Cardiac muscle cell (in vitro differentiated cells and primary cell): Measurements from ENCODE around the gene ST6GALNAC1. TPM values are rescaled to one million over a fixed set of nuclear protein-coding genes. Genes with fewer than 3 reads are reported as not detected.

Experiments
- DNase-seq, 2 donors: peaks; one replicate each; pipeline versions ENCODE4 v3.0.0 to v3.0.0-alpha.2; 2010 to 2017; ENCODE audit warnings: low read depth in 1 of 2, low spot score in 1 of 2
- H3K27ac ChIP-seq: fragments of 200-600 bp; sonication (generic); 2 replicates; pipeline ENCODE4 v1.5.1; 2016
- H3K27me3 ChIP-seq: fragments of 200-600 bp; sonication (generic); 2 replicates; pipeline ENCODE4 v1.6.0; 2016; ENCODE audit warnings: control low read depth
- H3K36me3 ChIP-seq: fragments of 200-600 bp; sonication (generic); 2 replicates; pipeline ENCODE4 v1.5.1; 2016; ENCODE audit warnings: control low read depth
- H3K4me1 ChIP-seq: fragments of 200-600 bp; sonication (generic); 2 replicates; pipeline ENCODE4 v1.8.1; 2017; ENCODE audit warnings: low read depth, mild to moderate bottlenecking, mixed run types
- H3K4me3 ChIP-seq: fragments of 200-600 bp; sonication (generic); 2 replicates; pipeline ENCODE4 v1.5.1; 2016; ENCODE audit warnings: mild to moderate bottlenecking
- H3K9me3 ChIP-seq: fragments of 200-600 bp; sonication (generic); 2 replicates; pipeline ENCODE4 v1.5.1; 2017; ENCODE audit warnings: low read depth, mild to moderate bottlenecking, control low read depth
- CTCF ChIP-seq: IDR thresholded peaks from 2 replicates; pipeline ENCODE4 v1.5.1; 2012; ENCODE audit warnings: low read depth, mild to moderate bottlenecking, low read length
- polyA plus RNA-seq: library from polyadenylated mRNA; unstranded; fragments of >200 nt; fragmentation: Nextera tagmentation; extraction: Ambion mirVana; gene quantifications from 2 replicates; pipeline ENCODE4 v1.2.1, GENCODE V29; 2016
- total RNA-seq: library from RNA; depleted of rRNA; stranded (reverse); fragments of >200 nt; gene quantifications from 2 replicates; pipeline ENCODE4 v1.2.3, GENCODE V29; 2016

Gene ST6GALNAC1
- total and polyA plus RNA-seq, 2 experiments from 2014 or later = not detected

DNA sequence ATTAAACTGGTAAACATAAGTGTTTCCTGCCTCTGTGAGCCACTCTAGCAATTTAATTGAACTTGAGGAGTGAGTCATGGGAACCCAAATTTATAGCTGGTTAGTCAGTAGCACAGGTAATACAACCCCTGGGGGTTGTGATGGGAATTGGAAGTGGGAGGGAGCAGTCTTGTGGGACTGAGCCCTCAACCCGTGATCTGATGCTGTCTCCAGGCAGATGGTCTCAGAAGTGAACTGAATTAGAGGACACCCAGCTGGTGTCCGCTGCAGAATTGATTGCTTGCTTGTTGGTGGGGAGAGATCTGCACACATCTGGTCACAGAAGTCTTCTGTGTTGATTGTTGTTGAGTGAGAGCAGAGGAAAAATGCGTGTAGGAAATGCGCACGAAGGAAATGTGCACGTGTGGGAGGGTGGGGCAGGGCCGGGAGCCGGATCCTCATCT is 50.2 kb downstream of the ST6GALNAC1 start:
- no peaks in the 10 kb centered on the region for H3K9me3 ChIP-seq
- TF ChIP-seq CTCF = no peak
- H3K27me3 ChIP-seq = no peaks in the 10 kb centered on the region
- no peak overlapping the region for H3K4me3 ChIP-seq
- no peak overlapping the region for H3K27ac ChIP-seq
- H3K4me1 ChIP-seq = no peaks in the 10 kb centered on the region
- no peak for DNase-seq
- H3K36me3 ChIP-seq = no peaks in the 10 kb centered on the region

DNA sequence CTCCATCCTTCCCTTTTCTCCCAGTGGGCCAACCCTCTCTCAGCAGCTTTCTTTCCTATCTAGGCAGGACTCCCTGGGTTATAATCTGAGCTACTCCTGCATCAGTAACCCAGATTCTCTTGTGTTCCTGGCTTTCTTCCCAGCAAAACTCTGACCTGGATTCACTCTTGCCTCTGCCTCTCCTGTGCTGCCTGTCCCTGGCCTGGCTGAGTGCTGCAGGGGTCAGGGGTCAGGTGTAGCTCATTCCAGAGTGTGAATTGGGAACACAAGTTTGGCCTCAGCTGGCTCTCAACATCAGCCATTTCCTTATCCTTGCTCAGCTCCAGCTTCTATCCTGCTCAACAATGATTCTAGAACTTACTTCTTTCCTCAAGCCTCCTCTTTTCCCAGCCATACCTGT is 55.4 kb downstream of the ST6GALNAC1 start:
- Histone ChIP-seq H3K4me1 (no peaks in the 10 kb centered on the region), H3K4me3 (no peak overlapping the region), H3K9me3 (no peaks in the 10 kb centered on the region), H3K36me3 (no peaks in the 10 kb centered on the region), H3K27ac (no peak overlapping the region), H3K27me3 (peaks cover 32% of the 10 kb centered on the region)
- DNase-seq = no peak
- no peak for TF ChIP-seq CTCF

- Histone ChIP-seq H3K4me3 (no peak overlapping the region), H3K27ac (no peak overlapping the region), H3K9me3 (no peaks in the 10 kb centered on the region), H3K27me3 (peaks cover 39% of the 10 kb centered on the region), H3K4me1 (no peaks in the 10 kb centered on the region), H3K36me3 (no peaks in the 10 kb centered on the region)
- TF ChIP-seq CTCF = no peak
- DNase-seq = peak in 1 of 2 donors; percentile 59
Measured at GRCh38 chr17:76586741-76587487, 56.6 kb downstream of the ST6GALNAC1 start.

GRCh38 chr17:76585649-76586593 is 57.6 kb downstream of the ST6GALNAC1 start, which contains the start of gene ST6GALNAC2:
ST6GALNAC2 (minus strand) TSS chr17:76585860; CDS start chr17:76585808, 52 bp downstream.
- Histone ChIP-seq H3K27ac (no peak within 1 kb of the TSS), H3K36me3 (no peaks in the 10 kb centered on the region), H3K27me3 (peaks cover 39% of the 10 kb centered on the region), H3K9me3 (no peaks in the 10 kb centered on the region), H3K4me3 (peak within 1 kb of the TSS; percentile 27), H3K4me1 (no peaks in the 10 kb centered on the region)
- peak in 1 of 2 donors; percentile 84 for DNase-seq
- peak; percentile 23 for TF ChIP-seq CTCF

- peak in 1 of 2 donors; percentile 32 for DNase-seq
- Histone ChIP-seq H3K4me3 (peak overlapping the region; percentile 27), H3K36me3 (no peaks in the 10 kb centered on the region), H3K27me3 (peaks cover 39% of the 10 kb centered on the region), H3K9me3 (no peaks in the 10 kb centered on the region), H3K27ac (no peak overlapping the region), H3K4me1 (no peaks in the 10 kb centered on the region)
- no peak for TF ChIP-seq CTCF
Measured at GRCh38 chr17:76585033-76585648, 58.4 kb downstream of the ST6GALNAC1 start.
